H1 (cell line): ENCODE results near the gene UNK. TPM values are rescaled to one million over a fixed set of nuclear protein-coding genes. Genes with fewer than 3 reads are reported as not detected.

Source experiments
- ASH2L ChIP-seq: fragments of 200-600, 300-600 bp; sonication (generic); IDR thresholded peaks from one replicate; pipeline ENCODE4 v1.7.1; 2017; ENCODE audit warnings: low read length
- JUND ChIP-seq: IDR thresholded peaks from 2 replicates; pipeline ENCODE4 v1.6.1; 2011; ENCODE audit warnings: mild to moderate bottlenecking, improper control_type of control experiment, low read length
- KDM5A ChIP-seq: fragments of 200-600 bp; IDR thresholded peaks from 2 replicates; pipeline ENCODE4 v1.7.1; 2012; ENCODE audit warnings: mild to moderate bottlenecking, low read length, inconsistent platforms, mixed read lengths
- PHF8 ChIP-seq: fragments of 200-600 bp; sonication (generic); conservative IDR thresholded peaks from 2 replicates; pipeline ENCODE4 v1.7.1; 2012; ENCODE audit warnings: low read depth, mild to moderate bottlenecking, inconsistent platforms, low read length, moderate library complexity
- RBBP5 ChIP-seq: IDR thresholded peaks from 2 replicates; pipeline ENCODE4 v1.7.1; 2012; ENCODE audit warnings: low read depth, mild to moderate bottlenecking, inconsistent platforms, low read length, moderate library complexity, borderline replicate concordance
- TAF1 ChIP-seq: IDR thresholded peaks from 2 replicates; pipeline ENCODE4 v1.6.1; 2011; ENCODE audit warnings: mild to moderate bottlenecking, low read depth, low read length
- polyA plus RNA-seq, 7 experiments: library from polyadenylated mRNA; depleted of rRNA in 3 of 7; stranded (reverse) in 5 of 7; unstranded in 2 of 7; fragments of >200 nt in 5 of 7; fragments of 200-250 nt in 2 of 7; gene quantifications; 1 replicate in 5 of 7; 2 replicates in 1 of 7; 4 replicates in 1 of 7; pipeline versions ENCODE4 v1.2.1 to v1.2.3, GENCODE V29; 2011 to 2013; ENCODE audit warnings: missing spikeins in 2 of 7, mixed read lengths in 2 of 7
- total RNA-seq: library from RNA; stranded (reverse); fragmentation: NEBNext Ultra II Directional; extraction: Animal tissue kit (Norgen Biotek cat#: 25700); gene quantifications from 2 replicates; pipeline ENCODE4 v1.2.1, GENCODE V29; 2021
- TF ChIP-seq, protein P1 (sequence below): IDR thresholded peaks from 2 replicates; pipeline ENCODE4 v1.6.1; 2012; ENCODE audit warnings: inconsistent platforms
- TF ChIP-seq, protein P2 (sequence below): fragments of 300-600 bp; sonication (generic); IDR thresholded peaks from 2 replicates; pipeline ENCODE4 v1.7.1; 2012; ENCODE audit warnings: low read length, moderate library complexity, mild to moderate bottlenecking, inconsistent platforms; ENCODE audit not compliant: insufficient replicate concordance
- TF ChIP-seq, protein P3 (sequence below): IDR thresholded peaks from 2 replicates; pipeline ENCODE4 v1.6.1; 2011; ENCODE audit warnings: low read depth, mild to moderate bottlenecking, low read length; ENCODE audit not compliant: insufficient read depth

Gene UNK
- total and polyA plus RNA-seq, 2 of the 8 experiments (the other 6 are each of a cell fraction or from before 2014, with no cell fraction given), result 24.2 to 33.3 TPM

DNA sequence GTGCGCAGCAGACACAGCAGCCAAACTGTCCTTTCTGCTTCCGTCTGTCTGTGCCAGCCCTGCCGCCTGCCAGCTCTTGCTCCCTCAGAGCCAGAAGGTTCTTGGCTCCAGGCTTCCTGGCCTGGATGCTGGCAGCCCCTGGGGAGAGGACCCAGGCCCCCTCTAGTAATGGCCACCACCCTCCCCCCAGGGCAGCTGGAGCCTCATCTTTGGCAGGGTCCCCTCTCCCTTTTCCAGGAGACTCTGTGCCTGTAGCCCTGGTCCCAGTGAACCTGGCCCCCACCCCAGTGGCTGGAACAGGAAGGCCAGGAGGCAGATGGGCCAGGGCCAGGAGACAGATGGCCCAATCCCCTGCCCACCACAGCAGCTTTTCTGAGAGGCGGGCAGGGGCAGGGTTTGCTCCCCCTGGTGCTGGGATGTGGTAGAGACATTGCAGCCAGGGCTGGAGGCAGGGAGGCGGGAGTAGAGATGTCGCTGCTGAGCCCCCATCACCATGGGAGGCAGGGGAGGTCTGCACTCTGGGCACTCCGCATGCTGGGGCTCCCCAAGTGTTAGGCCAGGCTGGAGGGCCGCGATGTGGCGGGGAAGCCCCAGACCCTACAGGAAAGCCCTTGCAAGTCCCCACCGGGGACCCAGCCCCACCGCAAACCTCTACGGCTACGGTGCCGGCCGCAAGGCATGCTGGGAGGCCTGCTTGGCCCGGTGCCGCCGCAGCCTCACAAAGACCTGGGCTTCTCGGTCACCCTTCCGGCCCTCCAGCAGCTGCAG is 42.9 kb downstream of the UNK start (continued):
- TF ChIP-seq PHF8 (peak; percentile 57; the same call in 1 of the 2 replicates), JUND (peak; percentile 10; the same call in 1 of the 2 replicates), RBBP5 (no peak; the same call in 1 of the 2 replicates), ASH2L (peak; percentile 52), TAF1 (peak; percentile 33; the same call in 1 of the 2 replicates), KDM5A (no peak)
- TF ChIP-seq, protein P1, sequence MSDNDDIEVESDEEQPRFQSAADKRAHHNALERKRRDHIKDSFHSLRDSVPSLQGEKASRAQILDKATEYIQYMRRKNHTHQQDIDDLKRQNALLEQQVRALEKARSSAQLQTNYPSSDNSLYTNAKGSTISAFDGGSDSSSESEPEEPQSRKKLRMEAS, result peak; percentile 18; the same call in 1 of the 2 replicates
- TF ChIP-seq, protein P2, sequence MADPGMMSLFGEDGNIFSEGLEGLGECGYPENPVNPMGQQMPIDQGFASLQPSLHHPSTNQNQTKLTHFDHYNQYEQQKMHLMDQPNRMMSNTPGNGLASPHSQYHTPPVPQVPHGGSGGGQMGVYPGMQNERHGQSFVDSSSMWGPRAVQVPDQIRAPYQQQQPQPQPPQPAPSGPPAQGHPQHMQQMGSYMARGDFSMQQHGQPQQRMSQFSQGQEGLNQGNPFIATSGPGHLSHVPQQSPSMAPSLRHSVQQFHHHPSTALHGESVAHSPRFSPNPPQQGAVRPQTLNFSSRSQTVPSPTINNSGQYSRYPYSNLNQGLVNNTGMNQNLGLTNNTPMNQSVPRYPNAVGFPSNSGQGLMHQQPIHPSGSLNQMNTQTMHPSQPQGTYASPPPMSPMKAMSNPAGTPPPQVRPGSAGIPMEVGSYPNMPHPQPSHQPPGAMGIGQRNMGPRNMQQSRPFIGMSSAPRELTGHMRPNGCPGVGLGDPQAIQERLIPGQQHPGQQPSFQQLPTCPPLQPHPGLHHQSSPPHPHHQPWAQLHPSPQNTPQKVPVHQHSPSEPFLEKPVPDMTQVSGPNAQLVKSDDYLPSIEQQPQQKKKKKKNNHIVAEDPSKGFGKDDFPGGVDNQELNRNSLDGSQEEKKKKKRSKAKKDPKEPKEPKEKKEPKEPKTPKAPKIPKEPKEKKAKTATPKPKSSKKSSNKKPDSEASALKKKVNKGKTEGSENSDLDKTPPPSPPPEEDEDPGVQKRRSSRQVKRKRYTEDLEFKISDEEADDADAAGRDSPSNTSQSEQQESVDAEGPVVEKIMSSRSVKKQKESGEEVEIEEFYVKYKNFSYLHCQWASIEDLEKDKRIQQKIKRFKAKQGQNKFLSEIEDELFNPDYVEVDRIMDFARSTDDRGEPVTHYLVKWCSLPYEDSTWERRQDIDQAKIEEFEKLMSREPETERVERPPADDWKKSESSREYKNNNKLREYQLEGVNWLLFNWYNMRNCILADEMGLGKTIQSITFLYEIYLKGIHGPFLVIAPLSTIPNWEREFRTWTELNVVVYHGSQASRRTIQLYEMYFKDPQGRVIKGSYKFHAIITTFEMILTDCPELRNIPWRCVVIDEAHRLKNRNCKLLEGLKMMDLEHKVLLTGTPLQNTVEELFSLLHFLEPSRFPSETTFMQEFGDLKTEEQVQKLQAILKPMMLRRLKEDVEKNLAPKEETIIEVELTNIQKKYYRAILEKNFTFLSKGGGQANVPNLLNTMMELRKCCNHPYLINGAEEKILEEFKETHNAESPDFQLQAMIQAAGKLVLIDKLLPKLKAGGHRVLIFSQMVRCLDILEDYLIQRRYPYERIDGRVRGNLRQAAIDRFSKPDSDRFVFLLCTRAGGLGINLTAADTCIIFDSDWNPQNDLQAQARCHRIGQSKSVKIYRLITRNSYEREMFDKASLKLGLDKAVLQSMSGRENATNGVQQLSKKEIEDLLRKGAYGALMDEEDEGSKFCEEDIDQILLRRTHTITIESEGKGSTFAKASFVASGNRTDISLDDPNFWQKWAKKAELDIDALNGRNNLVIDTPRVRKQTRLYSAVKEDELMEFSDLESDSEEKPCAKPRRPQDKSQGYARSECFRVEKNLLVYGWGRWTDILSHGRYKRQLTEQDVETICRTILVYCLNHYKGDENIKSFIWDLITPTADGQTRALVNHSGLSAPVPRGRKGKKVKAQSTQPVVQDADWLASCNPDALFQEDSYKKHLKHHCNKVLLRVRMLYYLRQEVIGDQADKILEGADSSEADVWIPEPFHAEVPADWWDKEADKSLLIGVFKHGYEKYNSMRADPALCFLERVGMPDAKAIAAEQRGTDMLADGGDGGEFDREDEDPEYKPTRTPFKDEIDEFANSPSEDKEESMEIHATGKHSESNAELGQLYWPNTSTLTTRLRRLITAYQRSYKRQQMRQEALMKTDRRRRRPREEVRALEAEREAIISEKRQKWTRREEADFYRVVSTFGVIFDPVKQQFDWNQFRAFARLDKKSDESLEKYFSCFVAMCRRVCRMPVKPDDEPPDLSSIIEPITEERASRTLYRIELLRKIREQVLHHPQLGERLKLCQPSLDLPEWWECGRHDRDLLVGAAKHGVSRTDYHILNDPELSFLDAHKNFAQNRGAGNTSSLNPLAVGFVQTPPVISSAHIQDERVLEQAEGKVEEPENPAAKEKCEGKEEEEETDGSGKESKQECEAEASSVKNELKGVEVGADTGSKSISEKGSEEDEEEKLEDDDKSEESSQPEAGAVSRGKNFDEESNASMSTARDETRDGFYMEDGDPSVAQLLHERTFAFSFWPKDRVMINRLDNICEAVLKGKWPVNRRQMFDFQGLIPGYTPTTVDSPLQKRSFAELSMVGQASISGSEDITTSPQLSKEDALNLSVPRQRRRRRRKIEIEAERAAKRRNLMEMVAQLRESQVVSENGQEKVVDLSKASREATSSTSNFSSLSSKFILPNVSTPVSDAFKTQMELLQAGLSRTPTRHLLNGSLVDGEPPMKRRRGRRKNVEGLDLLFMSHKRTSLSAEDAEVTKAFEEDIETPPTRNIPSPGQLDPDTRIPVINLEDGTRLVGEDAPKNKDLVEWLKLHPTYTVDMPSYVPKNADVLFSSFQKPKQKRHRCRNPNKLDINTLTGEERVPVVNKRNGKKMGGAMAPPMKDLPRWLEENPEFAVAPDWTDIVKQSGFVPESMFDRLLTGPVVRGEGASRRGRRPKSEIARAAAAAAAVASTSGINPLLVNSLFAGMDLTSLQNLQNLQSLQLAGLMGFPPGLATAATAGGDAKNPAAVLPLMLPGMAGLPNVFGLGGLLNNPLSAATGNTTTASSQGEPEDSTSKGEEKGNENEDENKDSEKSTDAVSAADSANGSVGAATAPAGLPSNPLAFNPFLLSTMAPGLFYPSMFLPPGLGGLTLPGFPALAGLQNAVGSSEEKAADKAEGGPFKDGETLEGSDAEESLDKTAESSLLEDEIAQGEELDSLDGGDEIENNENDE, result no peak
- TF ChIP-seq, protein P3, sequence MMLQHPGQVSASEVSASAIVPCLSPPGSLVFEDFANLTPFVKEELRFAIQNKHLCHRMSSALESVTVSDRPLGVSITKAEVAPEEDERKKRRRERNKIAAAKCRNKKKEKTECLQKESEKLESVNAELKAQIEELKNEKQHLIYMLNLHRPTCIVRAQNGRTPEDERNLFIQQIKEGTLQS, result 0 out of 2 replicates have a peak, but pooled peaks have one; percentile 15
